ENCODE data around the gene NUDT16.

Gene NUDT16

DNA sequence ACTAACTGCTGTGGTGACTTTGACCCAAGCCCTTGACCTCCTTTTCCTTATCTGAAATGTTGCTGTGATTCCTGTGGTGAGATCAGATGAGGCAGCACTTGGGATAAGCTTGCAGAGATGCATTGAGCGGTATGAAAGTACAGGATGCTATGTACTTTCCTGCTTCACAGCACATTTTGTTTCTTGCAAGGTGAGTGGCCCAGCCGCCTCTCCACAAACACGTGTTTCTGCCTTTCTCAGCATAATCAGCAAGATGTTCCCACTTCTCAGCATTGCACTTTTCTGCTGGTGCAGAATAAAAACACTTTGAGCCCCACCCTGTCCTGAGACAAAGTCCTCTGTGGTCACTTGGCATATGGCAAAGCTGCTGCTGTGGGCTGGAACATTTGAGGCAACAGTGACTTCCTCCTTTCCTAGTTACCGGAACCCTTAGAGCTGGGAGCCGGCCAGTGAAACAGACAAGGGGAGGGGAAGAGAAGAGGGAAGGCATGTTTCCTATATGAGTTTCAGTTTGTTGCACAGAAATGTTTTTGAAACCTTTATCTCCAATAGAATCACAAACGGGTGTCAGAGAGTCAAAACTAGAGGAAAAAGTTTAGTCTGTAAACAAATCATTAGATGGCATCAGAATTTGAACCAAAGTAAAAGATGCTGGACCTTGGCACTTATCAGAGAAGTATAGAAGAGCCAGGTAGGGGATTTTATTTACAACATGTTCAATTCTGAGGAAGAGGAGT, 5.0 kb downstream of the NUDT16 start:
- DNase-seq, result peak; percentile 93

DNA sequence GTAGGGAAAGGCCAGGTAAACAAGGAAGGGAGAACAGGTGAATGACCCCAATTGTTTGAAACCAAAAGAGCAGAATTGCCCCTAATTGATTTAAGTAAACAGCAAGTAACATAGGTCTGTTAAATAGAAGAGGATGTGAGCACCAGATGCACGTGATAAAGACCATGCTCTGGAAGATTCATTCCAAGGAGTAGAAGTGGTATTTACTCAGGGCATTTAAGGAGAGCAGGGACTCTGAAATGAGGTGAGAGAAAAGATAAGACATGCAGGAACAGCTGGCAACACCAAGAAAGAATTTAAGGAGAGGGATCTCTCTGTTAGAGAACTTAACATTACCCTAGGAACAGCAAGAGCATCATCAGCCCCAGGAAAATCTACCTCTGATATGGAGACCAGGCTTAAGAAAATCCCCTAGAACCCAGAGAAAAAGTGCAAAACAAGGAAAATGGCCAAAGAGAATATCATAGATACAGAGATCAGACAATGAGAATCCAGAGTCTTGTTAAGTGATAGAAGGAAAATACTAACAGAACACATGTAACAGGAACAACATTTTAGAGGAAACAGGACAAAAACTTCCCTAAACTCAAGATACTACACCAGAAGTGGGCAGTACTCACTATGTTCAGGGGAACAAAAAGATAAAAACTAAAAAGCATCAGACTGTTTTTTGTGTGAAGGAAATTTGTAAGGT, 6.4 kb downstream of the NUDT16 start:
- peak; percentile 16 for DNase-seq

DNA sequence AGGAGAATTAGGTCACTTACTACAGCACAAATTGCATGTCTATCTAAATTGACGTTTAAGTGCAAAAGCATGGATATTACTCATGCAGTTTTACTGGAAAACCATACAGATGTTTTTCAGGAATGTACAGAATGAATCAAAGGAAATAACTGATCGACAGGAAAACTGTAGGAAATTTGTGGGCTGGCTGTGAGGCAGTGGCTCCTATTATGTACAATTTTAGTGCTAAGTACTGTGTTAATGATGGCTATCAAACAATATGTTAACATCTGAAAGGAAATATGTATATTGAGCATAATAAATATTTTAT, 6.9 kb downstream of the NUDT16 start:
- peak; percentile 17 for DNase-seq

DNA sequence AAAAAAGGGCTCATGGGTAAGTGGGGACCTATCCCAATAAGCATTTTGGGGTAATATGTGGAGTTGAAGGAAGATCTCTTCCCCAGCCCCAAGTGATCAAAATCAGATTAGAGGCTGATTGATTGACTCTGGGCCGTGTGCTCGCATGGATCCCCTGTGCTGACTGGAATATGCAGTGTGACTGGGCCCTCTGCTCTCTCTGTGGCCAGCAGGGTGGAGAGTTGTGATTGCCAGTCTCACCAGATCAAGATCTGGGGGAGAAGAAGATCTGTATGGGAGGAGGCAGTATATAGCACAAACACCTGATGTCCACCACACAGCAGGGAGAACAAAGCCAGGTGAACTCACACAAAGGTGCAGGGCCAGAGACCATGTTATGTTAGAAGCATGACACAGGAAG, 8.8 kb downstream of the NUDT16 start:
- DNase-seq, result no peak

DNA sequence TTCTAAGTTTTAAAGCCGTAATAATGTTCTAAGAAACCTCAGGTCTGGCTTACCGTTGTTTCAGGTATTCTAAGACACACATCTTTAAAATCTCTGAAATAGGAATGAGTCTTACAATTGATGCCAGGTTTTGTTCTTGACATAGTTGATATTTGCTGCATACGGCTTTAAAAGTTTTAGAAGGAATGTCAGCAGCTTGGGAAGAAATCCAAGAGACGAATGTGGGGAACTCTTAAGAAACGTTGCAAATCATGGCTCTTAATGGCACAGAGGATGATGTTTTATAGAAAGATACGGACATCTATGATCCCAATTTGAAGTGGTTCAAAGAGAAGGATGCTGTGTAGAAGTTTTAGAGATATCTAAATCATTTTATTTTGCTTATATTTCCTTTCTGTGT, 11.5 kb downstream of the NUDT16 start:
- DNase-seq, result no peak

DNA sequence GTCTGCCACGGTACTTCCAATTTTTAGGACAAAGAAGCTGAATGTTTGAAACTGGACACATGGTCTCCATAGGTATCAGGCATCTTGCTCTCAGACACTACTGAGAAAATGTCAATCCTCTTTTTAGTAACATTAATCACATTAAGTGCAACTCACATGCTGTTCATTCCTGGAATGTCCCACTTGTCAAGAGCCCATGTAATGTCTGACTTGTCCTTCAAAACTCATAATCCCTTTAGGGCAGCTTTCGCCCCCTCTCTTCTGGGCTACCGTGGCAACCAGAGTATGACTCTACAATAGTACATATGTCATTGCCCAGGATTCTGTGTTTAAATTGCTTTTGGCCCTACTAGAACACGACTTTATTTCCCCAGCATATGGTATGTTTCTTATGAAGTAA, 12.3 kb downstream of the NUDT16 start:
- no peak for DNase-seq

DNA sequence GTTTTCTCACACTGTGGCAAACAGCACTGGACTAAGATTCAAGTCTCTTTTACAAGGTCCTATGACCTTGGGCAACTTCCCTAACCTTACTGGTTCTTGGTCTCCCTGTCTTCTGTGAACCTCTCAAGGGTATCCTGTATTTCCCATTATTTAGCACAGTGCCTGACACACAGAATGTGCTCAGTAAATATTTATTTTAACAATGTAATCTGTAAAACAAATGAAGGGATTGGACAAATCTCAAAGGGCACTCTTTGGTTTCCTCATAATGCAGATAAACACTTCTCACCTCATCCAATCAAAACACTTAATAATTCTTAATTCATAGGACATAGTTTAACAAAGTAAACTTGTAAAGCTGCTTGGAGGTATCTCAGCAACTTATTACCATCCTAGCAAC, 12.8 kb downstream of the NUDT16 start:
- DNase-seq, result no peak

DNA sequence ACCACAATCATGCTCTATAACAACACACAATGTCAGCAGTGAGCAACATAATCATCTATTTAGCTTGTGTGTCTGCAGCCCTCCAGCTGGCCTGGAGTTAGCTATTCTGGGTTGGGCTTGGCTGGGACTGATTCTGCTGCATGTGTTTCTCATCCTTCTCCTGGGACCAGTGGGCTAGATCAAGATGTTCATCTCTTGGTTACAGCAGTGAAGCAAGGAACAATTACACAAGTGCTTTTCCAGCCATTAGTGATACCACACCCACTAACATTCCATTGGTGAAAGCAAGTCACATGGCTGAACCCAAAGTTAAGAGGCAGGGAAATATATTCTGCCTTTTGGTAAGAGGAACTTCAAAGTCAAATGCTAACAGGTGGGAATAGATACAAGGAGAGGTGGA, 14.6 kb downstream of the NUDT16 start:
- no peak for DNase-seq

DNA sequence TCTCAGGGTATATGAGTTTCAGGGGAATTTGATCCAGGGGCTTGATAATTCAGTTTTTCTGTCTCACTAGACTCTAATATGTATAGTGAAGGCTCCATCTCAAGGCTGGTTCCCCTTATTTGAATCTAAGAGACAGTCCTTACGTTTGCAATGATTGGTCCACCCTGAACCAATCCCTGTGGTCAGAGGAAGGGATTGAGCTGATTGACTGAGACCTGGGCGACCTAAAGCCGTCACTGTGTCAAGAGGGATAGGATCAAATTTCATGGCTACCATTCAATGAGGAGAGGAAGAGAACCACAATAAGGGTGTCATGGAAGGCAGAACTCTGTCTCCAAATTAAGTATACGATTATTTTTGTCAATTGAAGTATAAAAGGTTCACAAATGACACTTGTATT, 16.3 kb downstream of the NUDT16 start:
- no peak for DNase-seq

DNA sequence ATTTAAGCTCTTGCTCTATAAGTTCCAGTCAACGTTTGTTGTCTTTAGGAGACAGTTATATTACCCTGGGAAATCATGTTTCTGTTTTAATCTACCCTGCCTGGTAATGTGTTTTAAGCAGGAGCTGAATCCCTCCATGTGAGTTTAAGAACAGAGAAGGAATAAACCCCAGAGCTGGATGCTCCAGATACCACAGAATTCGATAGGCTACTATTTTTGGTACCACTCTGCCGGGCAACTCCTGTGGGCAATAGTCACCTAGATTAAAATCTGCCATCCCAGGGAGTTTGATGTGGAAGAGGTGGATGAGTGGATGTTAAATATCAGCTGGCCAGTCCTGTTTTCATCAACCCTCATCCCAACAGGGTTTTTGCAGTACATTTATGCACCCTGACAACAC, 20.4 kb downstream of the NUDT16 start:
- no peak for DNase-seq

DNA sequence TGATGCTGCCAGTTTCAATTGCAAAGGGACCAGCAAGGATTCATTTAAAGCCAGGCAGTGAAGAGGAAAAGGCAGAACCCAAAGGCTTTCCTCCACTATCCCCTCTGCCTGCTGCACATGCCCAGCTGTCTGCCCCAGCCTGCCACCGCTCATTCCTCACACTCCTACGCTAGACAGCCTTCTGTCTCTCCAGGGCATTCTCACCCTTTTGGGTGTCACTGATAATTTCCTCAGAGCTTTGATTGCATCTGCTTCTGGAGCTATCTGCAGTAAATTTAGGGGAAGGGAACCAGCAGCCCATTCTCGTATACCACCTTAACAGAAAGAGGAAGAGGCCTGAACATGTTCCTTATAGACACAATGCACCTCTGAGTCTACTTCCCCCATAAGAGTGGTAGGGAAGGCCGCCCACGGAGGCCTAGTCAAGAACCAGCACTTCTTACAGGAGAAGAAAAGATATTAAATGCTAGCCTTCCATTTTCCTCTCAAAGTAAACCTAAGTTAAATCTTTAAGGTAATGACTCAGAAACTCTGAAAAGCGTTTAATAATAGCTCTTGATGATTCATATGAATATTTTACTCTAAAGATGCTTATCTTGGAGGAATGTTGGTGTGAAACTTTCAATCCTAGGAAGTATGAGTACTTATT, 20.9 kb downstream of the NUDT16 start:
- peak; percentile 38 for DNase-seq

DNA sequence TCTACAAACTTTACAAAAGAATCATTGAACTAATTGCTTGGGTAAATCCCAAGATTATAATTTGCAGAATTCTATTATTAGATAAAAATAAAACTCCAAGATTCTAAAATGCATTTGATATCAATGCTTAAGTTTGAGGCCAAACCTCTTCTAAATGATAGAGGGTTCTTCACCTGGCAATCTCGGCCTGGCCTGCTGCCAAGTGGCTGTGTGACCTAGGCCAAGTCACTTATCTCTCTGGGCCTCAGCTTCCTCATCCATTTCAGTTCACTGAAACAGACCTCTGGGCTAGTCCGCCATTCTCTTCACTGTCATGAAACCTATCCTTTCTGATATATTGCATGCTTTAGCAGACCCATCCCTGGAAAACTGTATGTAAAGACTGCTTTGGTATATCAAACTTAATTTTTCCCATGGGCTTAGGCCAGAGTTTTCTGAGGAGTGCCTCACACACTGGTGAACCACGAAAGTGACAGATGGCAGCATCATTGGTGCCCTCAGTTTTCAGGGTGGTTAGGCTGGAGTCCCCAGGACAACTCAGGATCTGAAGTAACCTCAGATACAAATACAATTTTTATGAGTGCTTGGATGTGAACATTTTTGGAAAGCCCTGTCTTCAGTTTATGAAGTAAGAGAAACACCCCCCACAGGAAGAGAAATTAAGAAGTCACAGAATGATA, 21.8 kb downstream of the NUDT16 start:
- DNase-seq, result no peak

DNA sequence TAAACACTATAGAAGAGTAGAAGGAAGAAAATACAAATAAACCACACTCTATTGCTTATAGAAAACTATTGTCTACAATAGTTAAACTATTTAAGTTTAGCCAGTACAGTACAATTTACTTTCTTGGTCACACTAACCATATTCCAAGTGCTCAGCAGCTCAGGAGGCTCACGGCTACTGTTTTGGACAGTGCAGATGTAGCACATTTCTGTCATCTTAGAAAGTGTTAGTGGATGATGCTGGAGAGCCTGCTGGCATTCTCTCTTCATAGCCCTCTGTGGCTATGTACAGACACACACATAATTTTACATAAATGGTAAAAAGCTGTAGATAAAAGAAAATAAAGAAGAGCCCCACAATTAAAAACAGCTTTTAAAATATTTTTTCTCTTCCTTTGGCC, 23.8 kb downstream of the NUDT16 start:
- DNase-seq, result no peak

DNA sequence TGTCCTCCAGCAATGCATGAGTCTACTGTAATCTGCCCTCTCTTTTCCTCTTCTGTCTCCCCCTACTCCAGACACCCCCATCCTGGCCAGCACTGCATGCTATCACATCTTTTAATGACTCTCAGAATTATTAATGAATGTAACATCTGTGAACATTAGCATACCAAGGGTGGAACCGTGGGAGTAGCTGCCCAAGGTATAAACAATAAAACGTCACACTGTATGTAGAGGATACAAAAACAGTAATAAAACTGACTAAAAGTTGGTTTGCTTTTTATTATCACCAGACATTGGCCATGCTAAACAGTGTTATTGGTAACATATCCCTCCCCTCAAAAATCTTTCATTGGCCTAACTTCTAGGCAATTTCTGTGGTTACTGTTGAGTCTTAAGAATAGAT, 24.7 kb downstream of the NUDT16 start:
- DNase-seq, result no peak

DNA sequence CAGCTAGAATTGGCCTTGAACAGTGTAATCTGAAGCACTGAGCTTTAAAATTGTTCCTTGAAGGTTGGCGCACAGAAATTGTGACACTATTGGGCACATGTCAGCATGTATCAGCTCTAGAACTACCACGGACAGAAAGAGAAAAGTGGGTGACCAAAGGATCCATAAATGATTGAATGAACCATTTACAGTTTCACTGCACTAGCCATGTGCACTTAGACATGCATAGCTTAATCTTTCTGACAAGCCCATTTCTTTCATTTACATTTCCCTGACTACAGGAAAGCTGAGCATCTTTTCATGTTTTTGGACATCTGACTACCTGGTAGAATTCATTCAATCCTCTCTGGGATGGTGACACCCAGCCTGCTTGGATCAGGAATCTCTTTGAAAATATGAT, 36.2 kb downstream of the NUDT16 start:
- DNase-seq, result no peak

DNA sequence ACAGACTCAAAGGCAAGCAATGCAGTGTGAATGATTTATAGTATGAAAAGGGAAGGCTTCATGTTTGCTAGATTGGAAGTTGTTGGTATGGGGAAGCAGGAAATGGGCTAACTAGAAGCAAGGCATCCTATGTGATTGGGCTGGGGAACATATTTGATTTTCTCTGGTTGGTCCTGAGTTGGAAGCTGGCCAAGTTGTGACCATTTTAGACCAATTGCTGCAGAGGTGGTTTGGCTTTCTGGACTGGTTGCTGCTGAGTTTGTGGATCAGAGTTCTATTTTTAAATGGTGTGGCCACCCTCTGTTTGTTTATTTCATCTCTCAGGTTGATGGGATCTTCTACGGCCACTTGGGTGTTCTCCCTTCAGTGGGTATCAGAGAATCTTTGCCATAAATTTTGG, 39.7 kb downstream of the NUDT16 start:
- no peak for DNase-seq

DNA sequence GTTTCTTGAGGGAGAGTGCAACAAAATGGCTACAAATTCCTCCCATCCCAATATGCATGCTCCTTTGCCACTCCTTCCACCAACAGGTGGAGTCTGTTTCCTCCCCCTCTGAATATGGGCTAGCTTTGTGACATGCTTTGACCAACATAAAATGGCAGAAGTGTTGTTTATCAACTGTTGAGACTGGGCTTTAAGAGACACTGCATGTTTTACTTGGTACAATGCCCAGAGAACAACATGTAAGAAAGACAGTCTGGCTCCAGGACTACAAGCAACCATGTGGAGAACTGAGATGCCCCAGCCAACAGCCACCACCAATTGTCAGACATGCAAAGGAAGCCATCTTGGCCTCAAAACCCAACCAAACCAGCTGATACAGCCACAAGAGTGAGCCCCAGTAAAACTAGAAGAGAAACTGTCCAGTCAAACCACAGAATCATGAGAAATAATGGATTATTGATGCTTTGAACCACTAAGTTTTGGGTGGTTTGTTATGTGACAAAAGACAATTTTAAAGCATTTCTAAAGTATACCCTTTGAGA, 40.5 kb downstream of the NUDT16 start:
- no peak for DNase-seq

DNA sequence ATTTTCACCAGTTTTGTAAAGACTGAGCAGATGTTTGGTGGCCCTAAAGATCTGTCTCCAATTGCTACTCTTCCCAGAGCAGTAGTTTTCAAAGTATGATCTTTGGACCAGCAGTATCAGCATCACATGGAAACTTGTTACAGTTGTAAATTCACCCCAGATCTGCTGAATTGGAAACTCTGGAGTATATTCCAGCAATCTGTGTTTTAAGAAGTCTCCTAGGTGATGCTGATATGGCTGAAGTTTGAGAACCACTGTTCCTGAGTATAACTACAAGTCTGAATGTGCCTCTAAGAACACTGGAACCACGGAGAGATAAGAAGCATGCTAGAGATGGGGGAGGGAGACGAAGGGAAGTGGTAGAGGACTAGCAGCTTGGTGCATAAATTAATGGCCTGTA, 45.7 kb downstream of the NUDT16 start:
- no peak for DNase-seq

DNA sequence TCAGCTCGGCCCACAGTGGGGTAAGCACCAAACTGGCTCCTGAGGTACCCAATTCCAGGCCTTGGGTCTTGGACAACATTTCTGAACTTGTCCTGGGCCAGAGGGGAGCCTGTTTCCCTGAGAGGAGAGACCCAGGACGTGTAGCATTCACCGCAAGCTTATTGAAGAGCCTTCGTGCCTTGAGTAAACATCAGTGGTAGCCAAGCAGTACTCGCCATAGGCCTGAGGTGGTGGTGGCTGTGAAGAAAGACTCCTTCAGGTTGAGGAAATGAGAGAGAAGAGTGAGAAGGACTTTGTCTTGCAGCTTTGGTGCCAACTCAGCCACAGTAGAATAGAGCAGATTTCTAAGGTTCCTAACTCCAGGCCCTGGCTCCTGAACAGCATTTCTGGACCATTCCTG, 50.2 kb downstream of the NUDT16 start:
- no peak for DNase-seq

DNA sequence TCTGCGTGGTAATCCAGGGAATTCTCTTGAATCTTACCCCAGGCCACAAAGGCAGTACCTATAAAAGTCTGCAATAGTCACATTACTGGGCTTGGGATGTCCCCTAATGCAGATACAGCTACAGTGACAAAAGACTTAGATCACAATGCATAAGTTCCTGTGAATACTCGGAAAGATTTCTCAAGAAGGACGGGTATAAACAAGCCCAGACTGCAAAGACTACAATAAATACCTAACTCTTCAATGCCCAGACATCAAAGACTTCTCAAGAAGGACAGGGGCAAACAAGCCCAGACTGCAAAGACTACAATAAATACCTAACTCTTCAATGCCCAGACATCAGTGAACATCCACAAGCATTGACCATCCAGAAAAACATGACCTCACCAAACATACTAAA, 50.9 kb downstream of the NUDT16 start:
- no peak for DNase-seq

DNA sequence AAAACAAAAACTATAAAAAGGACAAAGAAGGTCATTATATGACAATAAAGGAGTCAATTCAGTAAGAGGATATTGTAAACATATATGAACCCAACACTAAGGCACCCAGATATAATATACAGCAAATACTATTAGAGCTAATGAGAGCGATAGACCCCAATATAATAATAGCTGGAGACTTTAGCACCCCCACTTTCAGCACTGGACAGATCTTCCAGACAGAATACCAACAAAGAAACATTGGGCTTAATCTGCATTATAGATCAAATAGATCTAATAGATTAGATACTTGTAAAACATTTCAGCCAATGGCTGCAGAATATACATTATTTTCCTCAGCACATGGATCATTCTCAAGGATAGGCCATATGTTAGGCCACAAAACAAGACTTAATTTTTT, 53.4 kb downstream of the NUDT16 start:
- no peak for DNase-seq

Data from suppressor macrophage treated with lipopolysaccharide for 4 hours (primary cell).